GM18498 (cell line): Measurements from ENCODE around the gene SEMA6D.
"Not testable (repeated sequence)": the region's sequence is repeated elsewhere in the genome, so short reads cannot be mapped to it uniquely, and the experiment has no call there.

Experiments used
- ATAC-seq: cut with Tn5 transposase; IDR thresholded peaks from one replicate; pipeline ENCODE4 v1.9.1; 2021; ENCODE audit warnings: mild to moderate bottlenecking, moderate library complexity; ENCODE audit not compliant: unreplicated experiment

SEMA6D gene

GRCh38 chr15:47718497-47719437, 1.5 kb downstream of the SEMA6D start:
- ATAC-seq: no peak

- ATAC-seq: no peak
Measured at GRCh38 chr15:47719730-47720129, 2.4 kb downstream of the SEMA6D start.

- ATAC-seq: no peak
Measured at GRCh38 chr15:47720555-47720954, 3.2 kb downstream of the SEMA6D start.

GRCh38 chr15:47721676-47722075, 4.4 kb downstream of the SEMA6D start:
- no peak for ATAC-seq

GRCh38 chr15:47724346-47724745, 7.0 kb downstream of the SEMA6D start:
- ATAC-seq: no peak

- ATAC-seq: no peak
Measured at GRCh38 chr15:47725051-47725450, 7.7 kb downstream of the SEMA6D start.

GRCh38 chr15:47725906-47726305, 8.6 kb downstream of the SEMA6D start:
- ATAC-seq: no peak

- no peak for ATAC-seq
Measured at GRCh38 chr15:47726399-47726823, 9.1 kb downstream of the SEMA6D start.

GRCh38 chr15:47727137-47727536, 9.8 kb downstream of the SEMA6D start:
- no peak for ATAC-seq

- no peak for ATAC-seq
Measured at GRCh38 chr15:47727676-47728075, 10.4 kb downstream of the SEMA6D start.

- no peak for ATAC-seq
Measured at GRCh38 chr15:47728426-47728825, 11.1 kb downstream of the SEMA6D start.

GRCh38 chr15:47728886-47729285, 11.6 kb downstream of the SEMA6D start:
- ATAC-seq: no peak

- ATAC-seq: no peak
Measured at GRCh38 chr15:47731230-47731629, 13.9 kb downstream of the SEMA6D start.

GRCh38 chr15:47732248-47732647, 14.9 kb downstream of the SEMA6D start:
- ATAC-seq: no peak

- no peak for ATAC-seq
Measured at GRCh38 chr15:47733085-47733484, 15.8 kb downstream of the SEMA6D start.

- ATAC-seq: no peak
Measured at GRCh38 chr15:47736143-47736786, 19.0 kb downstream of the SEMA6D start.

- no peak for ATAC-seq
Measured at GRCh38 chr15:47737477-47737876, 20.2 kb downstream of the SEMA6D start.

- not testable (repeated sequence) for ATAC-seq
Measured at GRCh38 chr15:47738144-47738825, 21.0 kb downstream of the SEMA6D start.

GRCh38 chr15:47741082-47741481, 23.8 kb downstream of the SEMA6D start:
- ATAC-seq: no peak

- ATAC-seq: no peak
Measured at GRCh38 chr15:47741907-47742306, 24.6 kb downstream of the SEMA6D start.

GRCh38 chr15:47742334-47742733, 25.0 kb downstream of the SEMA6D start:
- ATAC-seq: no peak

- ATAC-seq: no peak
Measured at GRCh38 chr15:47742742-47743141, 25.4 kb downstream of the SEMA6D start.
